H9 (cell line): ENCODE results near the gene PTPRN2. TPM values are rescaled to one million over a fixed set of nuclear protein-coding genes. Genes with fewer than 3 reads are reported as not detected.

Experiments used
- DNase-seq: peaks from one replicate; pipeline ENCODE4 v3.0.0-alpha.2; 2017
- H2AFZ ChIP-seq: one replicate; pipeline ENCODE4 v1.6.1; 2013; ENCODE audit warnings: mild to moderate bottlenecking, low read length, control low read depth, moderate library complexity
- H2AK5ac ChIP-seq: 2 replicates; pipeline ENCODE4 v1.6.1; 2013; ENCODE audit warnings: low read length, control low read depth, mixed read lengths; ENCODE audit not compliant: insufficient read length
- H2BK120ac ChIP-seq: one replicate; pipeline ENCODE4 v1.6.1; 2013; ENCODE audit warnings: low read depth, mild to moderate bottlenecking, low read length, control low read depth, inconsistent platforms; ENCODE audit not compliant: poor library complexity, severe bottlenecking
- H2BK12ac ChIP-seq: 2 replicates; pipeline ENCODE4 v1.6.1; 2013; ENCODE audit warnings: low read length, control low read depth, mixed read lengths, low read depth; ENCODE audit not compliant: insufficient read length
- H2BK15ac ChIP-seq: 2 replicates; pipeline ENCODE4 v1.6.1; 2013; ENCODE audit warnings: low read depth, low read length, control low read depth
- H2BK20ac ChIP-seq: one replicate; pipeline ENCODE4 v1.6.1; 2013; ENCODE audit warnings: low read depth, mild to moderate bottlenecking, low read length, control low read depth, inconsistent platforms; ENCODE audit not compliant: poor library complexity, severe bottlenecking
- H2BK5ac ChIP-seq: 2 replicates; pipeline ENCODE4 v1.6.1; 2013; ENCODE audit warnings: low read length, control low read depth, mixed read lengths; ENCODE audit not compliant: insufficient read length
- H3K14ac ChIP-seq: 2 replicates; pipeline ENCODE4 v1.6.1; 2013; ENCODE audit warnings: low read length, control low read depth; ENCODE audit not compliant: insufficient read depth
- H3K18ac ChIP-seq: 2 replicates; pipeline ENCODE4 v1.6.1; 2013; ENCODE audit warnings: low read depth, mild to moderate bottlenecking, mixed read lengths, low read length, control low read depth; ENCODE audit not compliant: insufficient read length
- H3K23ac ChIP-seq: 2 replicates; pipeline ENCODE4 v1.6.1; 2013; ENCODE audit warnings: low read length, control low read depth, mixed read lengths, low read depth; ENCODE audit not compliant: insufficient read length
- H3K23me2 ChIP-seq: 2 replicates; pipeline ENCODE4 v1.6.1; 2013; ENCODE audit warnings: low read depth, mild to moderate bottlenecking, mixed read lengths, low read length, control low read depth; ENCODE audit not compliant: insufficient read length, poor library complexity, severe bottlenecking
- H3K27ac ChIP-seq: 2 replicates; pipeline ENCODE4 v1.5.1; 2013; ENCODE audit warnings: low read length, control low read depth, mixed read lengths, low read depth; ENCODE audit not compliant: insufficient read length
- H3K27me3 ChIP-seq: 2 replicates; pipeline ENCODE4 v1.6.1; 2013; ENCODE audit warnings: low read length, control low read depth, inconsistent platforms; ENCODE audit not compliant: insufficient read depth
- H3K4ac ChIP-seq: 2 replicates; pipeline ENCODE4 v1.6.1; 2013; ENCODE audit warnings: low read depth, mild to moderate bottlenecking, control low read depth, inconsistent platforms, low read length, moderate library complexity
- H3K4me1 ChIP-seq: 2 replicates; pipeline ENCODE4 v1.6.1; 2013; ENCODE audit warnings: low read length, control low read depth, inconsistent platforms; ENCODE audit not compliant: insufficient read depth
- H3K4me2 ChIP-seq: 2 replicates; pipeline ENCODE4 v1.6.1; 2013; ENCODE audit warnings: low read length, control low read depth, mixed read lengths; ENCODE audit not compliant: insufficient read length, insufficient read depth
- H3K56ac ChIP-seq: 2 replicates; pipeline ENCODE4 v1.6.1; 2013; ENCODE audit warnings: low read depth, mild to moderate bottlenecking, mixed read lengths, low read length, control low read depth; ENCODE audit not compliant: insufficient read length
- H3K79me1 ChIP-seq: 2 replicates; pipeline ENCODE4 v1.6.1; 2013; ENCODE audit warnings: low read depth, mild to moderate bottlenecking, moderate library complexity, low read length, control low read depth, inconsistent platforms; ENCODE audit not compliant: insufficient read depth, poor library complexity, severe bottlenecking
- H3K79me2 ChIP-seq: 2 replicates; pipeline ENCODE4 v1.6.1; 2013; ENCODE audit warnings: low read length, control low read depth, inconsistent platforms; ENCODE audit not compliant: insufficient read depth
- H3K9ac ChIP-seq: 2 replicates; pipeline ENCODE4 v1.6.1; 2013; ENCODE audit warnings: low read length, control low read depth, mixed read lengths; ENCODE audit not compliant: insufficient read length; ENCODE audit errors: extremely low read depth
- H3K9me3 ChIP-seq: one replicate; pipeline ENCODE4 v1.6.1; 2013; ENCODE audit warnings: low read depth, low read length, inconsistent platforms; ENCODE audit not compliant: control insufficient read depth
- H3T11ph ChIP-seq: one replicate; pipeline ENCODE4 v1.6.1; 2013; ENCODE audit warnings: mild to moderate bottlenecking, low read length, control low read depth, inconsistent platforms
- H4K20me1 ChIP-seq: one replicate; pipeline ENCODE4 v1.6.1; 2013; ENCODE audit not compliant: control insufficient read depth, insufficient read length, insufficient read depth
- H4K5ac ChIP-seq: 2 replicates; pipeline ENCODE4 v1.6.1; 2013; ENCODE audit warnings: low read depth, mild to moderate bottlenecking, mixed read lengths, low read length, control low read depth; ENCODE audit not compliant: insufficient read length
- H4K8ac ChIP-seq: replicated peaks from 2 replicates; pipeline ENCODE4 v1.6.1; 2013; ENCODE audit warnings: low read length, control low read depth, mixed read lengths, low read depth; ENCODE audit not compliant: insufficient read length
- H4K91ac ChIP-seq: 2 replicates; pipeline ENCODE4 v1.6.1; 2013; ENCODE audit warnings: low read depth, mild to moderate bottlenecking, moderate library complexity, mixed read lengths, low read length, control low read depth; ENCODE audit not compliant: insufficient read length
- H3K27ac Mint-ChIP-seq, 3 experiments: 2 replicates in 2 of 3; 3 replicates in 1 of 3; pipeline ENCODE4 v1.8.0; 2020 to 2021; ENCODE audit warnings: mixed read lengths in 3 of 3, mild to moderate bottlenecking in 1 of 3, moderate library complexity in 1 of 3
- H3K27me3 Mint-ChIP-seq: 2 replicates; pipeline ENCODE4 v1.8.0; 2021; ENCODE audit warnings: low read depth, mild to moderate bottlenecking, moderate library complexity, mixed read lengths
- H3K36me3 Mint-ChIP-seq, 3 experiments: 2 replicates in 2 of 3; 3 replicates in 1 of 3; pipeline ENCODE4 v1.8.0; 2020 to 2021; ENCODE audit warnings: low read depth in 3 of 3, mixed read lengths in 3 of 3; ENCODE audit not compliant: insufficient read depth in 1 of 3
- H3K4me1 Mint-ChIP-seq, 2 experiments: 2 replicates each; pipeline ENCODE4 v1.8.0; 2020; ENCODE audit warnings: mixed read lengths in 2 of 2
- H3K4me3 Mint-ChIP-seq, 2 experiments: 2 replicates in 1 of 2; 3 replicates in 1 of 2; pipeline ENCODE4 v1.8.0; 2020 to 2021; ENCODE audit warnings: mild to moderate bottlenecking in 2 of 2, mixed read lengths in 2 of 2, moderate library complexity in 1 of 2
- H3K9me3 Mint-ChIP-seq, 2 experiments: 2 replicates in 1 of 2; 3 replicates in 1 of 2; pipeline ENCODE4 v1.8.0; 2020; ENCODE audit warnings: mild to moderate bottlenecking in 2 of 2, mixed read lengths in 2 of 2, moderate library complexity in 1 of 2
- CTCF ChIP-seq: fragments of 200-600 bp; sonication (generic); conservative IDR thresholded peaks from 3 replicates; pipeline ENCODE4 v1.8.0; 2021; ENCODE audit warnings: antibody characterized with exemption, mild to moderate bottlenecking
- WGBS: extraction: QIAGEN DNeasy Blood & Tissue Kit; methylation state at CpG from one replicate; pipeline ENCODE4 v1.1.7; 2013; ENCODE audit warnings: missing lambda C conversion rate, low lambda C conversion rate, mixed read lengths; ENCODE audit not compliant: insufficient read length; ENCODE audit errors: extremely low coverage; 5-methylcytosine and 5-hydroxymethylcytosine counted together
- total RNA-seq: library from RNA; stranded (reverse); gene quantifications from 2 replicates; pipeline ENCODE4 v1.2.1, GENCODE V29; 2021

Gene PTPRN2
- total RNA-seq, 1 experiment from 2014 or later, result 5.2 TPM

- Histone ChIP-seq H3K4me2 (no peak overlapping the region), H4K91ac (no peak overlapping the region), H2BK20ac (no peak overlapping the region), H3K14ac (no peak overlapping the region), H3K4ac (no peak overlapping the region), H3K27me3 (no peaks in the 10 kb centered on the region), H3K9ac (no peak overlapping the region), H2AFZ (no peak overlapping the region), H3K9me3 (no peaks in the 10 kb centered on the region), H3K23me2 (no peaks in the 10 kb centered on the region), H3K23ac (no peak overlapping the region), H2BK15ac (no peak overlapping the region), H4K5ac (no peak overlapping the region), H2BK12ac (no peak overlapping the region), H3T11ph (no peak overlapping the region), H3K4me1 (peaks cover 11% of the 10 kb centered on the region; the same call in 1 of the 2 replicates), H2BK5ac (no peak overlapping the region), H3K18ac (no peak overlapping the region), H4K20me1 (no peaks in the 10 kb centered on the region), H4K8ac (no peak overlapping the region), H2AK5ac (no peak overlapping the region), H3K27ac (no peak overlapping the region), H3K79me2 (no peaks in the 10 kb centered on the region), H3K56ac (no peak overlapping the region), H3K79me1 (no peaks in the 10 kb centered on the region), H2BK120ac (no peak overlapping the region)
- WGBS, result no CpG with 5 or more reads among the region's 20 CpGs
- no peaks in the 10 kb centered on the region for H3K36me3 Mint-ChIP-seq
- H3K27ac Mint-ChIP-seq, result no peak overlapping the region; a peak in 1 of 7 replicates
- no peak overlapping the region for H3K4me3 Mint-ChIP-seq
- no peak for TF ChIP-seq CTCF
- H3K27me3 Mint-ChIP-seq, result no peaks in the 10 kb centered on the region; the same call in 1 of the 2 replicates
- peaks cover 25 to 28% of the 10 kb centered on the region in 2 experiments for H3K4me1 Mint-ChIP-seq
- H3K9me3 Mint-ChIP-seq, result no peaks in the 10 kb centered on the region
- no peak for DNase-seq
Measured at GRCh38 chr7:157834501-157835163, 753.0 kb downstream of the PTPRN2 start.
